ENCODE results near the gene TRIM23. TPM values are rescaled to one million over a fixed set of nuclear protein-coding genes. Genes with fewer than 3 reads are reported as not detected.

The TRIM23 gene
- total RNA-seq, 2 donors from 2014 or later = 5.8 to 8.8 TPM

DNA sequence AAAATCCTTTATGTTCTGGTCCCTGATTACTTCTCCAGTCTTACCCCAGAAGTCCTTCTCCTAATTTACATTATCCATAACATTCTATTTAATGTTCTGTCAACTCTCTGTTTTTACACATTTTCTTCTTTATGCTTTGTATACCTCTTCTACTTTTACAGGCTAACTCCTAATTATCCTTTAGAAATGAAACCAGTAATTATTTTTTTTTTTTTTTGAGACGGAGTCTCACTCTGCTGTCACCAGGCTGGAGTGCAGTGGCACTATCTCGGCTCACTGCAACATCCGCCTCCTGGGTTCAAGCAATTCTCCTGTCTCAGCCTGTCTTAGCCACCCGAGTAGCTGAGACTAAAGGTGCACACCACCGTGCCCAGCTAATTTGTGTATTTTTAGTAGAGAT lies 70.2 kb downstream of the TRIM23 start:
- no peaks in the 10 kb centered on the region for H3K36me3 ChIP-seq
- no peaks in the 10 kb centered on the region for H3K27me3 ChIP-seq
- TF ChIP-seq, protein P1, sequence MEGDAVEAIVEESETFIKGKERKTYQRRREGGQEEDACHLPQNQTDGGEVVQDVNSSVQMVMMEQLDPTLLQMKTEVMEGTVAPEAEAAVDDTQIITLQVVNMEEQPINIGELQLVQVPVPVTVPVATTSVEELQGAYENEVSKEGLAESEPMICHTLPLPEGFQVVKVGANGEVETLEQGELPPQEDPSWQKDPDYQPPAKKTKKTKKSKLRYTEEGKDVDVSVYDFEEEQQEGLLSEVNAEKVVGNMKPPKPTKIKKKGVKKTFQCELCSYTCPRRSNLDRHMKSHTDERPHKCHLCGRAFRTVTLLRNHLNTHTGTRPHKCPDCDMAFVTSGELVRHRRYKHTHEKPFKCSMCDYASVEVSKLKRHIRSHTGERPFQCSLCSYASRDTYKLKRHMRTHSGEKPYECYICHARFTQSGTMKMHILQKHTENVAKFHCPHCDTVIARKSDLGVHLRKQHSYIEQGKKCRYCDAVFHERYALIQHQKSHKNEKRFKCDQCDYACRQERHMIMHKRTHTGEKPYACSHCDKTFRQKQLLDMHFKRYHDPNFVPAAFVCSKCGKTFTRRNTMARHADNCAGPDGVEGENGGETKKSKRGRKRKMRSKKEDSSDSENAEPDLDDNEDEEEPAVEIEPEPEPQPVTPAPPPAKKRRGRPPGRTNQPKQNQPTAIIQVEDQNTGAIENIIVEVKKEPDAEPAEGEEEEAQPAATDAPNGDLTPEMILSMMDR (IDR thresholded peaks at IDR 0.05) = no peak
- H3K4me1 ChIP-seq = no peaks in the 10 kb centered on the region
- no peaks in the 10 kb centered on the region for H3K9me3 ChIP-seq
- H3K27ac ChIP-seq = no peak overlapping the region
- DNase-seq = no peak
- intact Hi-C loops (cut with DNase I) = no loop called here
- no peak overlapping the region for H3K9ac ChIP-seq (ENCODE audit: low read depth in 2 of 2, low read length in 2 of 2)
- no peak overlapping the region for H3K4me3 ChIP-seq

DNA sequence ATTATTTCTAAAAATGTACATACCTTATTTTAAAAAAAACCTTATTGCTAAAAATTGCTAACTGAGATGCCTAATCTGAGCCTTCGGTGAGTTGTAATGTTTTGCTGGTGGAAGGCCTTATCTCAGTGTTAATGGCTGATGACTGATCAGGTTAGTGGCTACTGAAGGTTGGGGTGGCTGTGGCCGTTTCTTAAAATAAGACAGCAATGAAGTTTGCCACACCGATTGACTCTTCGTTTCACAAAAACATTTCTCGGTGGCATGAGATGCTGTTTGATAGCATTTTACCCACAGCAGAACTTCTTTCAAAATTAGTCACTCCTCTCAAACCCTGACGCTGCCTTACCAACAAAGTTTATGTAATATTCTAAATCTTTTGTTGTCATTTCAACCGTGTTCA lies 75.9 kb downstream of the TRIM23 start:
- H3K9ac ChIP-seq (ENCODE audit: low read depth in 2 of 2, low read length in 2 of 2) = no peak overlapping the region
- intact Hi-C loops (cut with DNase I) = no loop called here
- no peaks in the 10 kb centered on the region for H3K9me3 ChIP-seq
- H3K27ac ChIP-seq = no peak overlapping the region
- H3K4me3 ChIP-seq = no peak overlapping the region
- no peaks in the 10 kb centered on the region for H3K27me3 ChIP-seq
- H3K36me3 ChIP-seq = no peaks in the 10 kb centered on the region
- H3K4me1 ChIP-seq = no peaks in the 10 kb centered on the region
- TF ChIP-seq, protein P1 (IDR thresholded peaks at IDR 0.05) = no peak
- no peak for DNase-seq

DNA sequence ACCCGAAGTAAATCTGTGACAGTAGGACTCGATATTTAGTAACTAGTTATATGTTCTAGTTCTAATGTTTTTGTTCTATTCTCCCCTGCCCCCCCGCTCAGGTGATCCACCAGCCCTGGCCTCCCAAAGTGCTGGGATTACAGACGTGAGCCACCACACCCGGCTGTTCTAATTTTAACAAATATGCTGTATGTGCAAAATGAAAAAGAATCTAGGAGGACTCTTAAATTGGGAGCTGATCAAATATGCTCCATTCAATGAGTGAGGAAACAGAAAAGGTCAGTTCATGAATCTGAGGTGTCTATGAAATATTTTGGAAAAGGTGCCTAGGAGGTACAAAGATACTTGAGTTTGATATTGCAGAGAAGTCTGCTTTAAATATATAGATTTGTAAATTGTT lies 78.0 kb downstream of the TRIM23 start:
- H3K9me3 ChIP-seq = no peaks in the 10 kb centered on the region
- no peaks in the 10 kb centered on the region for H3K4me1 ChIP-seq
- H3K9ac ChIP-seq (ENCODE audit: low read depth in 2 of 2, low read length in 2 of 2) = no peak overlapping the region
- no peaks in the 10 kb centered on the region for H3K36me3 ChIP-seq
- no peaks in the 10 kb centered on the region for H3K27me3 ChIP-seq
- TF ChIP-seq, protein P1 (IDR thresholded peaks at IDR 0.05) = no peak
- H3K4me3 ChIP-seq = no peak overlapping the region
- intact Hi-C loops (cut with DNase I) = no loop called here
- no peak overlapping the region for H3K27ac ChIP-seq
- no peak for DNase-seq

DNA sequence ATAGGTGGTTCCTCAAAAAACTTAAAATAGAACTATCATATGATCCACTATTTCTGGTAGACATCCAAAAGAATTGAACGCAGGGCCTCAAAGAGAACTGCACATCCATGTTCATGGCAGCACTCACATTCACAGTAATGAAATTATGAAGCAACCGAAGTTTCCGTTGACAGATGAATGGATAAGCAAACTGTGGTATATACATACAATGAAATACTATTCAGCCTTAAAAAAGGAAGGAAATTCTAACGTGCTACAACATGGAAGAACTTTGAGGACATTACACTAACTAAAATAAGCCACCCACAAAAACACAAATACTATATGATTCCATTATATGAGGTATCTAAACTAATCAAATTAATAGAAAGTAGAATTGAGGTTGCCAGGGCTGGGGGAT lies 79.7 kb downstream of the TRIM23 start:
- DNase-seq = no peak
- H3K36me3 ChIP-seq = no peaks in the 10 kb centered on the region
- intact Hi-C loops (cut with DNase I) = no loop called here
- no peaks in the 10 kb centered on the region for H3K9me3 ChIP-seq
- TF ChIP-seq, protein P1 (IDR thresholded peaks at IDR 0.05) = no peak
- H3K9ac ChIP-seq (ENCODE audit: low read depth in 2 of 2, low read length in 2 of 2) = no peak overlapping the region
- no peak overlapping the region for H3K4me3 ChIP-seq
- no peaks in the 10 kb centered on the region for H3K4me1 ChIP-seq
- H3K27me3 ChIP-seq = no peaks in the 10 kb centered on the region
- no peak overlapping the region for H3K27ac ChIP-seq

DNA sequence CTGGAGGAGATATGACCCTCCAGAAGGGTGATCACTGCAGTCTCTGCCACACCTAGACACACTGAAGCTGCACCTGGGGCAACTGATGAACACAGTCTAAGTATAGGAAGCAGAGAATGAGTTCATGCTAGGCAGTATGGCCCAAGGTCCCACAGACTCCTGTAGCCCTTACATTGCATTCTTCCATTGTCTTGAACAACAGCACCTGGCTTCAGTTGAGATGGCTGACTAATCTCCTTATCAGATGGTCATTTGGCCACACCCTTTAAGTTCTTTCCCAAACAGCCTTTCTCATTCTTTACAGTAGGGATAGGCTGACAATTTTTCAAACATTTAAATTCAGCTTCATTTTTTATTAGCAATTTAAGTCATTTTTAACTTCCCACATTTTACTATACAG lies 84.3 kb downstream of the TRIM23 start:
- no peak overlapping the region for H3K4me3 ChIP-seq

More for the DNA sequence above, 84.3 kb downstream of the TRIM23 start:
- Histone ChIP-seq H3K27me3 (no peaks in the 10 kb centered on the region), H3K9me3 (no peaks in the 10 kb centered on the region), H3K27ac (no peak overlapping the region), H3K4me1 (no peaks in the 10 kb centered on the region), H3K9ac (ENCODE audit: low read depth in 2 of 2, low read length in 2 of 2) (no peak overlapping the region), H3K36me3 (no peaks in the 10 kb centered on the region)
- TF ChIP-seq, protein P1 (IDR thresholded peaks at IDR 0.05) = no peak
- intact Hi-C loops (cut with DNase I) = no loop called here
- DNase-seq = no peak

Other genes with a start within 250 kb of the TRIM23 start
- gene ADAMTS6, start 142.4 kb downstream of the TRIM23 start, total RNA-seq = under 1 TPM; 0.12 to 0.77 TPM
- 10 to 100 TPM; 10.4 to 31.4 TPM for gene CENPK, start 61.2 kb downstream of the TRIM23 start, total RNA-seq
- gene PPWD1, start 61.0 kb downstream of the TRIM23 start, total RNA-seq = 10 to 100 TPM; 23.5 to 28.2 TPM
- gene SHLD3, start 694 bp upstream of the TRIM23 start, total RNA-seq = 1 to 10 TPM; 3.1 to 3.9 TPM
- gene TRAPPC13, start 694 bp upstream of the TRIM23 start, total RNA-seq = 10 to 100 TPM; 20.1 to 23.6 TPM
- gene SGTB, start 97.8 kb upstream of the TRIM23 start, total RNA-seq = 1 to 10 TPM; 3.7 to 4.4 TPM
- gene NLN, start 97.9 kb upstream of the TRIM23 start, total RNA-seq = 10 to 100 TPM; 13.7 to 24.6 TPM

All from colonic mucosa (tissue), 4 donors.